Activated CD8-positive, alpha-beta T cell treated with anti-CD3 and anti-CD28 coated beads for 36 hours (primary cell): ENCODE data around the gene ZNF536. TPM values are rescaled to one million over a fixed set of nuclear protein-coding genes. Genes with fewer than 3 reads are reported as not detected.

Experiments used
- ATAC-seq: fragments of 200-7000 bp; cut with Tn5 transposase; one replicate; pipeline ENCODE4 v1.10.0; 2021; ENCODE audit warnings: mild to moderate bottlenecking, moderate library complexity
- CTCF ChIA-PET: fragments of 350-600 bp; sonication (Branson Sonifier 250); formaldehyde crosslinking; loops from one replicate; lab custom pipeline; 2021; ENCODE audit warnings: antibody characterized with exemption; lab: Charles Lee
- POLR2A ChIA-PET: fragments of 350-600 bp; sonication (Branson Sonifier 250); formaldehyde crosslinking; loops from one replicate; lab custom pipeline; 2021; ENCODE audit warnings: antibody characterized with exemption; lab: Charles Lee
- DNase-seq: peaks from one replicate; pipeline ENCODE4 v3.0.0-alpha.2; 2020
- H3K27ac Mint-ChIP-seq: one replicate; pipeline ENCODE4 v1.8.0; 2021; ENCODE audit warnings: mild to moderate bottlenecking, mixed read lengths
- H3K27me3 Mint-ChIP-seq: one replicate; pipeline ENCODE4 v1.8.0; 2021; ENCODE audit warnings: mixed read lengths
- H3K36me3 Mint-ChIP-seq: one replicate; pipeline ENCODE4 v1.8.0; 2021; ENCODE audit warnings: low read depth, mixed read lengths
- H3K4me1 Mint-ChIP-seq: one replicate; pipeline ENCODE4 v1.8.0; 2021; ENCODE audit warnings: low read depth, mixed read lengths
- H3K4me3 Mint-ChIP-seq: one replicate; pipeline ENCODE4 v1.8.0; 2021; ENCODE audit warnings: mild to moderate bottlenecking, moderate library complexity, mixed read lengths
- H3K9me3 Mint-ChIP-seq: one replicate; pipeline ENCODE4 v1.8.0; 2021; ENCODE audit warnings: mixed read lengths
- CTCF ChIP-seq: fragments of 200-600 bp; IDR thresholded peaks from one replicate; pipeline ENCODE4 v1.8.0; 2022; ENCODE audit warnings: antibody characterized with exemption, mild to moderate bottlenecking
- intact Hi-C: fragments of 100-400 bp; cut with micrococcal nuclease; formaldehyde crosslinking; loops from one replicate; pipeline ENCODE4 v1.10.0; 2022
- total RNA-seq, 2 experiments: library from RNA; stranded (reverse); gene quantifications; one replicate each; pipeline ENCODE4 v1.2.3, GENCODE V29; 2021

Gene ZNF536
- total RNA-seq, 2 experiments from 2014 or later, result not detected

- H3K4me3 Mint-ChIP-seq, result no peak overlapping the region
- H3K27ac Mint-ChIP-seq, result no peak overlapping the region
- ATAC-seq, result no peak
- peaks cover 13% of the 10 kb centered on the region for H3K27me3 Mint-ChIP-seq
- H3K4me1 Mint-ChIP-seq, result no peaks in the 10 kb centered on the region
- ChIA-PET CTCF (no interaction called here), POLR2A (no interaction called here)
- H3K9me3 Mint-ChIP-seq, result no peaks in the 10 kb centered on the region
- TF ChIP-seq CTCF, result no peak
- intact Hi-C loops, result no loop called here
- H3K36me3 Mint-ChIP-seq, result no peaks in the 10 kb centered on the region
- no peak for DNase-seq
These were observed 12.2 kb upstream of the ZNF536 start for GRCh38 chr19:30359936-30360335.

- CTCF ChIA-PET, result no interaction called here
- H3K9me3 Mint-ChIP-seq, result no peaks in the 10 kb centered on the region
- peaks cover 13% of the 10 kb centered on the region for H3K27me3 Mint-ChIP-seq
- TF ChIP-seq CTCF, result no peak
- no peak for ATAC-seq
- H3K36me3 Mint-ChIP-seq, result no peaks in the 10 kb centered on the region
- DNase-seq, result no peak
- POLR2A ChIA-PET, result no interaction called here
- no peaks in the 10 kb centered on the region for H3K4me1 Mint-ChIP-seq
- intact Hi-C loops, result no loop called here
- H3K27ac Mint-ChIP-seq, result no peak overlapping the region
- no peak overlapping the region for H3K4me3 Mint-ChIP-seq
These were observed 11.6 kb upstream of the ZNF536 start for GRCh38 chr19:30360376-30361106.

GRCh38 chr19:30361107-30361447 lies 11.1 kb upstream of the ZNF536 start:
- no peaks in the 10 kb centered on the region for H3K9me3 Mint-ChIP-seq
- H3K27ac Mint-ChIP-seq, result no peak overlapping the region
- TF ChIP-seq CTCF, result no peak
- ATAC-seq, result no peak
- ChIA-PET POLR2A (no interaction called here), CTCF (no interaction called here)
- no peaks in the 10 kb centered on the region for H3K36me3 Mint-ChIP-seq
- no peaks in the 10 kb centered on the region for H3K4me1 Mint-ChIP-seq
- DNase-seq, result no peak
- intact Hi-C loops, result no loop called here
- no peak overlapping the region for H3K4me3 Mint-ChIP-seq
- peaks cover 13% of the 10 kb centered on the region for H3K27me3 Mint-ChIP-seq

GRCh38 chr19:30361721-30362120 lies 10.5 kb upstream of the ZNF536 start:
- H3K36me3 Mint-ChIP-seq, result no peaks in the 10 kb centered on the region
- intact Hi-C loops, result no loop called here
- peaks cover 13% of the 10 kb centered on the region for H3K27me3 Mint-ChIP-seq
- no peak overlapping the region for H3K4me3 Mint-ChIP-seq
- DNase-seq (no peak), ATAC-seq (no peak)
- ChIA-PET CTCF (no interaction called here), POLR2A (no interaction called here)
- no peak for TF ChIP-seq CTCF
- no peaks in the 10 kb centered on the region for H3K9me3 Mint-ChIP-seq
- H3K4me1 Mint-ChIP-seq, result no peaks in the 10 kb centered on the region
- H3K27ac Mint-ChIP-seq, result no peak overlapping the region

- H3K9me3 Mint-ChIP-seq, result no peaks in the 10 kb centered on the region
- no peak overlapping the region for H3K4me3 Mint-ChIP-seq
- ATAC-seq, result no peak
- no peak for TF ChIP-seq CTCF
- H3K4me1 Mint-ChIP-seq, result no peaks in the 10 kb centered on the region
- H3K27ac Mint-ChIP-seq, result no peak overlapping the region
- intact Hi-C loops, result no loop called here
- H3K27me3 Mint-ChIP-seq, result peaks cover 12% of the 10 kb centered on the region
- ChIA-PET CTCF (no interaction called here), POLR2A (no interaction called here)
- no peak for DNase-seq
- no peaks in the 10 kb centered on the region for H3K36me3 Mint-ChIP-seq
These were observed 9.9 kb upstream of the ZNF536 start for GRCh38 chr19:30362156-30362754.
